NCI-H748 (cell line): ENCODE measurements around the gene PDGFRA.
"Not testable (repeated sequence)": the region's sequence is repeated elsewhere in the genome, so short reads cannot be mapped to it uniquely, and the experiment has no call there.

ENCODE experiments used
- DNase-seq: peaks from one replicate; lab custom pipeline; 2025; ENCODE audit not compliant: unreplicated experiment; lab: John Stamatoyannopoulos, UW

Gene PDGFRA

DNA sequence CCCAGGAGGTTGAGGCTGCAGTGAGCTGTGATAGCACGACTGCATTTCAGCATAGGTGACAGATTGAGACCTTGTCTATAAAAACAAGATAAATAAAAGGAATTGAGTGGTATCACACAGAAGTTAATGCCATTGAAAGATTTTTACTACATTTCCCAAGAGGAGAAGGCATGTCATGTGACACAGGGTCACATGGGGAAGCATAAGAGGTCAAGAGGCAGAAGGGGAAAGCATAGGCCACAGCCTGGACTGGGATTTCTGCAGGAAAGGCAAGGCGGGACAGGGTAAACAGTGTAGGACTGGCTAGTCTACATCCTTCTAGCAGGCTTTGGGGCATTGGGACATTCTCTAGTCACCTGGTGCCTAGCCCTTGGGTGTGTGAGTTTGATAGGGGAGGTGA lies 88.6 kb downstream of the PDGFRA start:
- DNase-seq = no peak

DNA sequence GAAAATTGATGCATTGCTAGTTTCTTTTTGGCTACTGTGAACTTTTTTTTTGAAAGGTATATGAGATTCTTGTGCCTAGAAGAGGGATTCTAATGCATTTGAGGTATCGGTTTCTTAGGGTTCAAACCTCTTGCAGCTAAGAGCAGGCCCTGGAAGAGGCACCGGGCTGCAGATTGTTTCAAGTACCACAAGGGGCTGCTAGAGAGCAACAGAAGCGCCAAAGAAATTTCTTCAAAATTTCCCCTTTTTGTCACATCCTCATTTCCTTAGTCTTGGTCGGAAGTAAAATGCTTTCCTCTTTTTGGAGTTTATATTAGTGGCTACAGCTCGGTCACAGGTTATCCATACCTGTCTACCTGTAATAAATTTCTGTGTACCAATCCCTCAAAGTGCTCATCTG lies 89.8 kb downstream of the PDGFRA start:
- DNase-seq = peak; percentile 5

DNA sequence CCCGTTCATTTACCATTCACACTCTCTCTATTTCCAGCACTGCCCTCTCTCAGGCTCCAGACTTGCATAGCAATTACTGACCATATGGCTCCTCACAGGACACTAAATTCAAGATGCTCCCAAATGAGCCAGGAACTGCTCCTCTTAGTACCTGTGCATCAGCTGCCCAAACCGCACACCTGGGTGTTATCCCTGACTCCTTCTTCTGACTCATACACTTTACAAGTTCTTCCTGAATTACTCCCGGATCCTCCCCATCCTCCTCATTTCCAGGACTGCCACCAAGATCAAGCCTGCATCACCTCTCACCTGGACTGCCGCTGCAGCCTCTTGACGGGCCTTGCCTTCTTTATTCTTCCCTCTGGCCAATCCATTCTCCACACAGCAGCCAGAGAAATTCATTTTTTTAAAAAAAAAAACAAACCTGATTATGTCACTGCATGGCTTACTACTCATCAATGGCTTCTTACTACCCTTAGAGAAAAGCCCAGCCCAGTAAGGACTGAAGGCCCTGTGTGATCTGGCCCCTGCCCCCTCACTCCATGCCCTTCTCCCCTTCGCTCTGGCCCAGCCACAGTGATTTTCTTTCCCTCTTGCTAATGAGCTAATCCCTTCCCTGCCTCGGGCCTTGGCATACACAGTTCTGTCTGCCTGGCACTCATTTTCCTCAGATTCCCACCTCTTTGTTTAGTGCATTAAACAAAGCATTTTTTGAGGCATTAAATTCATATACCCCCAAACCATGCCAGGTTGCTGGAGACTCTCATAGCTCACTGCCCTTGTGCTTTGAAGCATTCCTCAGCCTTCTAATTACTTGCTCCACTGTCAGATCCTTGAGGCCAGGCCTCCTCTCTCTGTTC lies 92.0 kb downstream of the PDGFRA start:
- no peak for DNase-seq

DNA sequence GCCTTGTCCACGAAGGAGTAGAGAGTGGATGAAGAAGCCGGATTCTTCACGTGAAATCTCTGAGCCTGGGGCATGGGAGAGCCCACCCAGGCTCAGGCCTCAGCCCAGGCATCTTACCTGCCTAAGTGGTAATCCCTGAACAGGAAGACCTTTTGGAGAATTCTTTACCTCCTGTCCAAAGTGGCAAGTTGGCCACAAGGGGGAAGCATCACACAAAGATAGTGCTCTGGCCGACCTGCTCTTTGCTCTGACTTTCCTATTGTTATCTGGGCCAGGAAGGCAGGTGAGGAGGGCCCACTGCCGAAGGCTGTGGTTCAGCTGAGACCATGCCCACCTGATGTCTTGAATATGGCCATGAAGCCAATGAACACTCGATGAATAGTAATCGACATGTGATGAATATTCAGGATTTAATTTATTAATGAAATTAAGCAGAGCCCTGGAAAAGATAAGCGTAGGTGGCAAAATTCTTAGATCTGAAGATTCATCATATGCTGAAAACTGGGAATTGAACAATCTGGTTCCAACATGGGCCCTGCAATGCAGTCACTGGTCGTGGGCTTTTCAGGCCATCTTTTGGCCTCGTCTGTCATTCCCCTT lies 93.8 kb downstream of the PDGFRA start:
- peak; percentile 85 for DNase-seq

GRCh38 chr4:54330896-54331295 lies 101.8 kb downstream of the PDGFRA start:
- DNase-seq = no peak

DNA sequence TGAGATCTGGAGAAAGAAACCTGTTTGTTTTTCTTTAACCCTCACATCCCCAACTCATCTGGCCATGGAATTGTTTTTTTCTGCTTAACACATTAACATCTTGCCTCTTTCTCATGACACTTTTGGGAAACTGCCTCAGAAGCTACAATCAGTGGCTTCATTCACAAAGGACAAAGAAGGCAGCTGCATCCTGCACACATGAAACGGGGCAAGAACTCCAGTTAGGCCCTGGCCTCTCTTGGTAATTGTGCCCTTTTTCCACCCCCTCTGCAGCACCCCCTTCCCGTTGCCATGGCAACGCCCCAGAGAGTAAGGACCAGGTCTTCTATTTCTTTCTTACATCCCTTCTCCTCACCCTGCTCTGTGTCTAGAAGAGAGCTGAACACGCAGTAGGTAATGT lies 103.4 kb downstream of the PDGFRA start:
- DNase-seq = peak; percentile 21

- DNase-seq = no peak
Measured at GRCh38 chr4:54333657-54334056, 104.6 kb downstream of the PDGFRA start.

- DNase-seq = not testable (repeated sequence)
Measured at GRCh38 chr4:54334769-54335168, 105.7 kb downstream of the PDGFRA start.

DNA sequence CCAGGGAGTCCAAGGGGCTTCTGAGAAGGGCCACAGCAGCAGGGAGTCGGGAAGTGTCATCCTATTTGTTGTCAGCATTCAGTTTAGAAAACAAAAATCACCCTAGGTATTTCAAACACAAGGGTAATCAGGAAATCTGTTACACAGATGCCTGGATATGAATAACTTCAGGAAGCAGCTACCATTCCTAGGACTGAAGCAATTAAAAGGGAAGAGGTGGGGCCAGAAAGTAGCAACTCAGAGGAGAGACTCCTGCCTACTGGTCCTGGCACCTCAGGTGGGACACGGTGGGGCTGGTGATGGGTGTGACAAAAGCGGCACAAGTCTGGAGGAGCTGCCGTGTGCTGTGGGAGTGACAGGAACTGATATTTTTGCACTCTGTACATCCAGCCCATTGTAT lies 107.9 kb downstream of the PDGFRA start:
- no peak for DNase-seq

GRCh38 chr4:54342067-54342466 lies 113.0 kb downstream of the PDGFRA start:
- not testable (repeated sequence) for DNase-seq
